Thoracic aorta endothelial cell (primary cell): ENCODE data around the gene MGP. TPM values are rescaled to one million over a fixed set of nuclear protein-coding genes. Genes with fewer than 3 reads are reported as not detected.

Experiments
- total RNA-seq: library from RNA; depleted of rRNA; stranded (reverse); fragments of >200 nt; gene quantifications from 2 replicates; pipeline ENCODE4 v1.2.3, GENCODE V29; 2012

MGP gene
- total RNA-seq: 76.1 and 104 TPM in 2 replicates

GRCh38 chr12:14885718-14886221, at the start of gene MGP:
TSS of gene MGP (minus strand) at chr12:14885854. CDS start at chr12:14885791, 63 bp downstream.

GRCh38 chr12:14843425-14843887, 42.2 kb downstream of the MGP start, which contains the start of gene ART4:
TSS of gene ART4 (minus strand) at chr12:14843526. CDS start at chr12:14843113, 413 bp downstream.

Other genes with a start within 250 kb of the MGP start
- not detected in 2 replicates for gene GUCY2C, start 189.3 kb downstream of the MGP start, total RNA-seq
- gene WBP11, start 82.4 kb downstream of the MGP start, total RNA-seq: 30.6 and 37.0 TPM in 2 replicates
- 1.6 TPM in 2 replicates for gene C12orf60, start 82.2 kb downstream of the MGP start, total RNA-seq
- gene SMCO3, start 71.7 kb downstream of the MGP start, total RNA-seq: 0.13 TPM in 1 of 2 replicates, not detected in the other
- gene ART4, start 42.3 kb downstream of the MGP start, total RNA-seq: 7.0 and 28.2 TPM in 2 replicates
- gene ERP27, start 52.7 kb upstream of the MGP start, total RNA-seq: 0.66 and 0.72 TPM in 2 replicates
- gene ARHGDIB, start 75.7 kb upstream of the MGP start, total RNA-seq: 572 and 717 TPM in 2 replicates
- gene PDE6H, start 87.2 kb upstream of the MGP start, total RNA-seq: not detected in 2 replicates